ENCODE data around the gene ASZ1. TPM values are rescaled to one million over a fixed set of nuclear protein-coding genes. Genes with fewer than 3 reads are reported as not detected.
"Not testable (repeated sequence)": the region's sequence is repeated elsewhere in the genome, so short reads cannot be mapped to it uniquely, and the experiment has no call there.

ASZ1 gene
- total RNA-seq, 1 experiment from 2014 or later: not detected

DNA sequence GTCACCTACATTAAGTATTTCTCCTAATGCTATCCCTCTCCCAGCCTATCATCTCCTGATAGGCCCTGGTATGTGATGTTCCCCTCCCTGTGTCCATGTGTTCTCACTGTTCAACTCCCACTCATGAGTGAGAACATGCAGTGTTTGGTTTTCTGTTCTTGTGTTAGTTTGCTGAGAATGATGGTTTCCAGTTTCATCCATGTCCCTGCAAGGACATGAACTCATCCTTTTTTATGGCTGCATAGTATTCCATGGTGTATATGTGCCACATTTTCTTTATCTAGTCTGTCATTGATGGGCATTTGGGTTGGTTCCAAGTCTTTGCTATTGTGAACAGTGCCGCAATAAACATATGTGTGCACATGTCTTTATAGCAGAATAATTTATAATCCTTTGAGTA, 12.7 kb downstream of the ASZ1 start:
- DNase-seq; H3K27me3 ChIP-seq (ENCODE audit: control insufficient read depth, insufficient read depth, low read length); H3K36me3 ChIP-seq (replicated peaks; ENCODE audit: control insufficient read depth, insufficient read depth, low read length); H3K4me3 ChIP-seq (ENCODE audit: insufficient read depth, low read depth, low read length): not testable (repeated sequence)

DNA sequence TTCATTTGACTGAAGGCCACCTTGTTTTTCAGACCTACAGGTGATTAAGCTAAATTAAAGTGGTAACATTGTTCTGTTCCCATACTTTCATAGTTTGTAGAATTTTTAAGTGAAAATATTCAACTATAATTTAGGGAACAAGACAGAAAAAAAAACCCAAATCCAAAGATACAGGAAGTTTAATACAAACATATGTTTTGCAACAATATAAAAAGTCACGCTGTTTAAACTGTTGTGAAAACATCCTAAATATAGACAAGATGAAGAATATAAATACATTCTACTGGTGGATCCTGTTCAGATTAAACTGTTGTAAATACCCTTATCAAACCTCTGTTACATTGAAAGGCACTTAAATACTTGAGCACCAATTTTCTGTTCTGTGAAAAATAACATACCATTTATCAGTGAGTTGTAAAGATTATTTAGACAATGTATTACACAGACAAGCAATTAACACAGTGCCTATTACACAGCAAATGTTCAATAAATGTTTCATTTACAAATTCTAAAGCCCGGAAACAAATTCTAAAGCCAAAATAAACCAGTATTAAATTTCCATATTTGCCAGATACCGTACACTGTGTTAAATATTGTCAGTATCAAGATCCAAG, 14.2 kb downstream of the ASZ1 start:
- no peaks in the 10 kb centered on the region for H3K27me3 ChIP-seq (ENCODE audit: control insufficient read depth, insufficient read depth, low read length)
- no peak overlapping the region for H3K4me3 ChIP-seq (ENCODE audit: insufficient read depth, low read depth, low read length)
- H3K36me3 ChIP-seq (replicated peaks; ENCODE audit: control insufficient read depth, insufficient read depth, low read length): no peaks in the 10 kb centered on the region
- no peak for DNase-seq

DNA sequence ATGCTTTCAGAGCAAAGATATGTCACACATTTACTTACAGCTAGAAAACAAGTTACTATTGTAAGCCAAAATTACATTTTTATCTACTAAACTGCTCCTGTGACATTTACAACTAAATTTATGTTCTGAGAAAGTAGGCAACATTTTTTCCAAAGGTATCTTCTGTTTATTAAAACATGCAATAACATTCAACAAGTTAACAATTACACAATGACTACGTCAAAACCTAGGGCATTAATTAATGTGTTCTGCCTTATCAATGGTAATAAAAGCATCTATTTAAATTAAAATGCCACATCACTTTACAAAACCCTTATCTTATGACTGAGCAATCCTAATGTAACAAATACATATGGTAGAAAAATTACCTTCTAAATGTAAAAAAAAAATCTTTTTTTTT, 14.9 kb downstream of the ASZ1 start:
- Histone ChIP-seq H3K36me3 (replicated peaks; ENCODE audit: control insufficient read depth, insufficient read depth, low read length) (no peaks in the 10 kb centered on the region), H3K27me3 (ENCODE audit: control insufficient read depth, insufficient read depth, low read length) (no peaks in the 10 kb centered on the region), H3K4me3 (ENCODE audit: insufficient read depth, low read depth, low read length) (no peak overlapping the region)
- no peak for DNase-seq

DNA sequence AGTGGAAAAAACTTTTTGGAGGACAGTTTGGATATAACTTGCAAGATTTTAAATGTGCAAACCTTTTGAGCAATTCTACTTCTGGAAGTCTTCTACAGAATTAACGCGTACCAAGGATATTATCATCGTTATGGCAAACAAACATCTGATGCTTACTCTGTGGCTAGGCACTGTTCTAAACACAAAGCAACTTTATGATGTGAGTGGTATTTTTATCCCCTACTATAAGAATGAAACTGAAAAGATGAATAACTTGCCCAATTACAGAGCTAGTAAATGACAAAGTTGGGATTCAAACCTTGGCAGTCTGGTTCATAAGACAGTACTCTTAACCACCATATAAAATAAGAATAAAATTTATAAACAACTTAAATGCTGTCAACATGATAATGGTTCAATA, 15.8 kb downstream of the ASZ1 start:
- Histone ChIP-seq H3K27me3 (ENCODE audit: control insufficient read depth, insufficient read depth, low read length) (no peaks in the 10 kb centered on the region), H3K4me3 (ENCODE audit: insufficient read depth, low read depth, low read length) (no peak overlapping the region), H3K36me3 (replicated peaks; ENCODE audit: control insufficient read depth, insufficient read depth, low read length) (no peaks in the 10 kb centered on the region)
- no peak for DNase-seq

DNA sequence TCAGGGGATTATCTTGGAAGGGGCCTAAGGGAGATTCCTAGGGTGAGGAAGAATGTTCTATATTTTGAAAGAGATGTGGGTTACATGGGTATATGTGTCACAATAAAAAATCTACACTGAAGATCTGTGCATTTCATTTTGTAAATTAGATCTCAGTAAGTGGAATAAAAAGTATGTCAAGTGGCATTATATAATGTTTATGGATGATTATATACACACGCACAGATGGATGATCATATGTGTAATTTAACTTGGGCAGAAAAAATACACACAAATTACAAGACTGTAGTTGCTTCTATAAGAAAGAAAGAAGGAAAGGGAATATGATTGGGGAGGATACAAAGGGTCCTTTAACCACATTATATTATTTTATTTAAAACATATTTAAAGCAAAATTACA, 18.5 kb downstream of the ASZ1 start:
- DNase-seq: no peak
- Histone ChIP-seq H3K36me3 (replicated peaks; ENCODE audit: control insufficient read depth, insufficient read depth, low read length) (no peaks in the 10 kb centered on the region), H3K4me3 (ENCODE audit: insufficient read depth, low read depth, low read length) (no peak overlapping the region), H3K27me3 (ENCODE audit: control insufficient read depth, insufficient read depth, low read length) (no peaks in the 10 kb centered on the region)

DNA sequence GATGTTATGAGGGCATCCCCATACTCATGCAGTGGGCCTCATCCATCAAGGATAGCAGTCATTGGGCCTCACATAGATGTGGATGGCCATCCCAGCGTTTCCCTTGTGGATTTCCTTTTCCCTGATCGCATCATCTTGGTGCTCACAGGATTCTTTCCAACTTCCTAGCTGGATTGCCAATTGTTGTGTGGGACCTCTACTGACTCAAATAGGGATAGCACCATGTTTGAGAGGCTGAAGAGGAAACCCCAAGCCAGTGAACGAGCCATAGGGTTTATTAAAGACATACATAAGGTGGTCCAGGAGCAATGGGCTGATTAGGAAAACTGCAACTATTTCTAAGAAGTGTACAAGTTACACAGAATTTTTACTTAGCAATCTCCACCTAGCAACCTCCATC, 21.8 kb downstream of the ASZ1 start:
- no peak for DNase-seq
- no peaks in the 10 kb centered on the region for H3K36me3 ChIP-seq (replicated peaks; ENCODE audit: control insufficient read depth, insufficient read depth, low read length)

DNA sequence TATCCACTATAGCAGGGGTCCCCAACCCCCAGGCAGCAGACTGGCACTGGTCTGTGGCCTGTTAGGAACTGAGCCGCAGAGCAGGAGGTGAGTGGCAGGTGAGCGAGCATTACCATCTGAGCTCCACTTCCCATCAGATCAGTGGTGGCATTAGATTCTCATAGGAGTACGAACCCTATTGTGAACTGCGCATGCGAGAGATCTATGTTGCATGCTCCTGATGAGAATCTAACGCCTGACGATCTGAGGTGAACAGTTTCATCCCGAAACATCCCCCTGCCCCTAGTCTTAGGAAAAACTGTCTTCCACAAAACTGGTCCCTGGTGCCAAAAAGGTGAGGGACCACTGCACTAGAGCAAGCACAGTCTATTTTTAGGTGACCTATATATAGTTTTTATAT, 23.6 kb downstream of the ASZ1 start:
- Histone ChIP-seq H3K4me3 (ENCODE audit: insufficient read depth, low read depth, low read length) (no peak overlapping the region), H3K36me3 (replicated peaks; ENCODE audit: control insufficient read depth, insufficient read depth, low read length) (no peaks in the 10 kb centered on the region), H3K27me3 (ENCODE audit: control insufficient read depth, insufficient read depth, low read length) (no peaks in the 10 kb centered on the region)
- DNase-seq: no peak

More for the DNA sequence above, 21.8 kb downstream of the ASZ1 start:
- Histone ChIP-seq H3K4me3 (ENCODE audit: insufficient read depth, low read depth, low read length) (no peak overlapping the region), H3K27me3 (ENCODE audit: control insufficient read depth, insufficient read depth, low read length) (no peaks in the 10 kb centered on the region)

DNA sequence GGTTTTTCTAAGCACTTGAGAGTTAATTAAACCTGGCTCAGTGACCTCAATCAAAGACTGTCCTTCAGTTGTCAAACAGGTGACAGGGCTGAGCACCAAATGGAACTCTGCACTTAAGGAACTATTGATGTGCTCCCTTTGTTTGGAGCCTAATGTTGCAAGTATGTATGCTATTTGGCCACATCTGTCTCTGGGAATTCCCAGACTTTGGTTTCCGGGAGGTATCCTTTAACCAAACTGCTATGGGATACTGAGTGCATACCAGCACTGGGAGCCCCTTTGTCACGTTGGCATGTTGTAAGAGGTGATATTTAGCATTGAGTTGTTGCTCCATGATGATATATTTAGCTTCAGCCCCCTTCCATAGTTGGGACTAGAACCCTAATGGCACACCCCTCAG, 25.2 kb downstream of the ASZ1 start:
- Histone ChIP-seq H3K4me3 (ENCODE audit: insufficient read depth, low read depth, low read length) (no peak overlapping the region), H3K36me3 (replicated peaks; ENCODE audit: control insufficient read depth, insufficient read depth, low read length) (no peaks in the 10 kb centered on the region), H3K27me3 (ENCODE audit: control insufficient read depth, insufficient read depth, low read length) (no peaks in the 10 kb centered on the region)
- DNase-seq: no peak

DNA sequence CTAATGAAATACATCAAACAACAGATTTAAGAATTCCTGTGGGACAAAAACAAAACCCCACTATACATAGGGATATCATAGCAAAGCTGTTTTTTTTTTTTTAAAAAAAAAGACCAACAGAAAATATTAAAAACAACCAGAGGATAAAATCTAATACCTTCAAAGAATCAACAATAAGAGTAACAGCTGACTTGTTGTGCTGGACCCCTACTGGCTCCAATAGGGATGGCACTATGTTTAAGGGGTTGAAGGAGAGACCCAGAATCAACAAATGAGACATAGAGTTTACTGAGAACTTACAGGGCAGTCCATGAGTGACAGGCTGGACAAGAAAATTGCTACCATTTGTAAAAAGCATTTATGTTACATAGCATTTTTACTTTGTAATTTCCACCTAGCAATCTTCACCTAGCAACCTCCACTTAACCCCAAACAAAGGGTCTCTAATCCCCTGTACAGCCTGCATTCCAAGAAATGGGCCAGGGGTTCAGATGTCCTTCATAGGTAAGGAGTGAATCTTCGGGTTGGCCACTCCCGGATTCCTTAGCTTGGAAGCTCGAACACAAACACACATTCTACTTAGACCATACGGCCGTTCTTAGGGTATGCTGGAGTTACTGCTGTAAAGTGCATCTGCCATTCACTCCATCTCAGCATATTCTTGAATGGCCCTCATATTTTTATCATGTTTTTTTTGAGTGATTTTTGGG, 25.8 kb downstream of the ASZ1 start:
- Histone ChIP-seq H3K27me3 (ENCODE audit: control insufficient read depth, insufficient read depth, low read length) (no peaks in the 10 kb centered on the region), H3K36me3 (replicated peaks; ENCODE audit: control insufficient read depth, insufficient read depth, low read length) (no peaks in the 10 kb centered on the region), H3K4me3 (ENCODE audit: insufficient read depth, low read depth, low read length) (no peak overlapping the region)
- no peak for DNase-seq

DNA sequence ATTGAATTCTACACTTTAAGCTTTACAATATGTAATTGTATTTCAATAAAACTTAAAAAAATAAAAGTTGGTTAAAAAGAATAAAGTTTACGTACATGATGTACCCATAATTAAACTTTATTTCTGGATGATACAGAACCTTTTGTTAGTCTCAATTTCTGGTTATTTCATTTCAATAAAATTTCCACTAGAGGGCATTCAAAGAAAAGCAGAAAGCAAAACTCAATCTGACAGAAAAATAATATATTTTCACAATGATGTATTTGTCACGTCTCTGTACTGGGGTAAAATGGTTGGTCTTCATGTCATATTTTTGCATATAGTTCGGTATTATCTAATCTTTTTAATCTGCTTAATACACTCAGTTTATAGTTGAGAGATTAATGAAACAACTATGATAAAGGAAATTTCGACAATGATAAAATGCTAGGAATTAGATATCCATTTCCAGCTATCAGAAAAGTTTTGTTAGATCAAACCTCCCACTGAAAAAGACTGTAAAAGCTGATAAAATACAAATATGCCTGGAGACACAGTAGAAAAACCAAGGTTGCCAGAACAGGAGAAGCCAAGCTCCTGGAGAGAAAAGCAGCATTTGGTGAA, 27.4 kb downstream of the ASZ1 start:
- no peak for DNase-seq
- Histone ChIP-seq H3K4me3 (ENCODE audit: insufficient read depth, low read depth, low read length) (no peak overlapping the region), H3K36me3 (replicated peaks; ENCODE audit: control insufficient read depth, insufficient read depth, low read length) (no peaks in the 10 kb centered on the region), H3K27me3 (ENCODE audit: control insufficient read depth, insufficient read depth, low read length) (no peaks in the 10 kb centered on the region)

DNA sequence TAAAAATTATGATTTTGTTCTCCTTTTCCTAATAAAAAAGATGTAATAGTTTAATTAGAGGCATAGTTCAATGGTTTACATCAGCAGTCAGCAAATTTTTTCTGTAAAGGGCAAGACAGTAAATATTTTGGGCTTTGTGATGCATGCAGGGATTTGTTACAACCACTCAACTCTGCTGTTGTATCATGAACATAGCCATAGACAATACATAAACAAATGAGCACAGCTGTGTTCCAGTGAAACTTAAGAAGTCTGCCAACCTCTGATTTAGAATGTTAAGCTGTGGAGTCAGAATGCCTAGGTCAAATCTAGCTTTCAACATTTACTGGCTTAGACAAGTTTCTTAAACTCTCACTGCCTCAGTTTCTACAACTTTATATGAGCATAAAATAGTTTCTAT, 31.6 kb downstream of the ASZ1 start:
- Histone ChIP-seq H3K36me3 (replicated peaks; ENCODE audit: control insufficient read depth, insufficient read depth, low read length) (no peaks in the 10 kb centered on the region), H3K4me3 (ENCODE audit: insufficient read depth, low read depth, low read length) (no peak overlapping the region), H3K27me3 (ENCODE audit: control insufficient read depth, insufficient read depth, low read length) (no peaks in the 10 kb centered on the region)
- no peak for DNase-seq

DNA sequence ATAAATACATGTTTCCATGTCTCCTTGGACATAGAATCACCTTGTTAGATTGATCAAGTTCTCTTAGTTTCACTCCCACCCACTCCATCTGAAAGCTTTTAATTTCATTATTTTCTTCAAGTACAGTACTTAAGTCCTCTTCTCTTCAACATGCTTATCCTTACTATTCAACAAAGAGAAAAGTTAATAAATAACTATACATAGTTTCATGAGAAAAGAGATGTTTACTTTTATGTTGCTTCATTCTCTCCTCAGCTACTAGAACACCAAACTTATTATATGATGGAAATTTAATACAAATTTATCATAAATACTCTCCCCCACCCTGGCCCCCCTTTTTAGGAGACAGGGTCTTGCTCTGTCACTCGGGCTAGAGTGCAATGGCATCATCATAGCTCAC, 33.5 kb downstream of the ASZ1 start:
- H3K4me3 ChIP-seq (ENCODE audit: insufficient read depth, low read depth, low read length): no peak overlapping the region
- DNase-seq: no peak
- H3K36me3 ChIP-seq (replicated peaks; ENCODE audit: control insufficient read depth, insufficient read depth, low read length): no peaks in the 10 kb centered on the region
- H3K27me3 ChIP-seq (ENCODE audit: control insufficient read depth, insufficient read depth, low read length): no peaks in the 10 kb centered on the region

DNA sequence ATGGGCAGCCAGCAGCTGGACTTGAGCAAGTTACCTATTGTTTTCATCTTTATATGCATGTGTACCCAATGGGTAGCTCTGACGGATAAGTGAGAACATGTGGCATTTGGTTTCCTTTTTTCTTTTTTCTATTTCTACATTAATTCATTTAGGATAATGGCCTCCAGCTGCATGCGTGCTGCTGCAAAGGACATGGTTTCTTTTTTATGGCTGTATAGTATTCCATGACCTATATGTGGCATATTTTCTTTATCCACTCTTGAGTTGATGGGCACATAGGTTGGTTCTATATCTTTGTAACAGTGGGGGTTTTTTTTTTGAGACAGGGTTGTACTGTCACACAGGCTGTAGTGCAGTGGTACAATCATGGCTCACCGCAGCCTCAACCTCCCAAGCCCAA, 37.4 kb downstream of the ASZ1 start:
- H3K36me3 ChIP-seq (replicated peaks; ENCODE audit: control insufficient read depth, insufficient read depth, low read length): no peaks in the 10 kb centered on the region
- H3K27me3 ChIP-seq (ENCODE audit: control insufficient read depth, insufficient read depth, low read length): no peaks in the 10 kb centered on the region
- no peak for DNase-seq

DNA sequence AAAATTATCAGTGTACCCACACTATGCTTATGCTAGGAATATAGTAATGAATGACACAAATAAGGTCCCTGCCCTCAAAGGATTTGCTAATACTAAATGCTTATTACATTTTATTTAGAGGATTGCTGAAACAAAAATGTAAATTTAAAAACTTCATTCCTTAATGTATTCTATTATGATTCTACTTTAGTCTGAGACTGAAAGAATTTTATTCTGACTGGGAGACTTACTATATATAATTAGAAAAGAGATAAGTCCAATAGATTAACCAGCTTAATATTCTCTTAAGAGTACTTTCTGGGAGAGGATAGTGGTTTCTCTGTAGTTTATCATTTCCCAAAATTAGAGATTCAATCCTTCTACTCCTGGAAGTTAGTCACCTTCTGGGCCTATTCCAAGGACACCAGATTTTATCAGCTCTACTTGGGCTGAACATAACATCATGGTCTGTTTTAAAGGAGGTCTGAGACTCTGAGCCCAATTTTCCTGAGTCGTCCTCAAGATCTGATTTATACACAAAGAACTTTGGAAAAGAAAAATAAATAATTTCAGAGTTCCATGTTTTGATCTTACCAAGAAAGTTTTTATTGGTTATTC, 41.1 kb downstream of the ASZ1 start:
- Histone ChIP-seq H3K27me3 (ENCODE audit: control insufficient read depth, insufficient read depth, low read length) (no peaks in the 10 kb centered on the region), H3K4me3 (ENCODE audit: insufficient read depth, low read depth, low read length) (no peak overlapping the region), H3K36me3 (replicated peaks; ENCODE audit: control insufficient read depth, insufficient read depth, low read length) (no peaks in the 10 kb centered on the region)
- DNase-seq: no peak

More for the DNA sequence above, 37.4 kb downstream of the ASZ1 start:
- no peak overlapping the region for H3K4me3 ChIP-seq (ENCODE audit: insufficient read depth, low read depth, low read length)

Measured in H7 (cell line).